Measurements from ENCODE around the gene CLSTN2.
"Not testable (repeated sequence)": the region's sequence is repeated elsewhere in the genome, so short reads cannot be mapped to it uniquely, and the experiment has no call there.

Gene CLSTN2

DNA sequence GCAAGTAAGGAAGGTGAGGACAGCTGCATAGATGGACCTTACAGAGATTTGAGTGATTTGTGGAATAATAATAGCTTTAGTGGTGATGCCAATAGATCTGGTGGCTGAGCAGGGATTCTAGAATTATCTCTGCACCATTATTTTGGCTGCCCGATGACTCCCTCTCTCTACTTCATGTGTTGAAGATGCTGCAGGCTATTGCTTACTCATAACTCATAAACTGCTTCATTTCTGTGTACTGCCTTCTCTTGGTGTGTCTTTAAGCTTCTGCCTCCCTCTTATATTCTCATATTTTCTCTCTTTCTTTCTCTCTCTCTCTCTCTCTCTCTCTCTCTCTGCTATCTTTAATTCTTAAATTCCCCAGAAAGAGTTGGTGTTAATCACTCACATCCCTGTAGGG, 486.9 kb downstream of the CLSTN2 start:
- DNase-seq (ENCODE audit: low read depth, low spot score) = no peak

DNA sequence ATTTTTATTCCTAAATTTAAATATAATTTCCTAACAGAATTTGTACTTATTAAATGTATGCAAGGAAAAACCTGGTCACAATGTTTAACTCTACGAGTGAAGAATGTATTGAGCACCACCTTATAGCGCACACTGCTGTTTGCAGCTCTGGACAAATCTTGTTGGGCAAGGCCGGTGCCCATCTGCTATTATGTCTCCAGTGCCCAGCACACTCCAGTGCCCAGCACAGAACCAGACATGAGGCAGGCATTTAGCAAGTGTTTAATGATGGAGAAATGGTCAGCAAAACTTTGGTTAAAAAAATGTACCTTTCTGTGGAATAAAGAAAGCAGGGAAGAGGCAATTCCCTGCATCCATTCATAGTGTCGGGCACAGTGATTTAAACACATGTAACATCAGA, 488.2 kb downstream of the CLSTN2 start:
- no peak for DNase-seq (ENCODE audit: low read depth, low spot score)

DNA sequence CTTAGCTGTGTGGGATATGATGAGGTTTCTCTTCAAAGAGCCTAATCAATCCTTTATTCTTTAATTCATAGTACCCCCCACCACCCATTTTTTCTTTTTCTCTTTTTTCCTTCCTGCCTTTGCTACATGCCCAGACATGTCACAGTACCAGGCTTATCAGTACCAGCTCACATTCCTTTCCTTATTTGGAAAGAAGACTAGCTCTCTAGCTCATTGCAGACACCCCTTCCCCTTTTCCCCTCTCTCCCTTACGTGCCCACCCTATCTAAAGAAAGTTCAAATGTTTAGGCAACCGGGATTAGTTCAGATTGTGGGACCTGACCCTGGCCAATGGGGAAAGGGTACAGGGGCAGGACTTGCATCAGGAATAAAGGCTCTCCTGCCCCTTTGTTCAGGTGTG, 488.6 kb downstream of the CLSTN2 start:
- DNase-seq (ENCODE audit: low read depth, low spot score) = not testable (repeated sequence)

DNA sequence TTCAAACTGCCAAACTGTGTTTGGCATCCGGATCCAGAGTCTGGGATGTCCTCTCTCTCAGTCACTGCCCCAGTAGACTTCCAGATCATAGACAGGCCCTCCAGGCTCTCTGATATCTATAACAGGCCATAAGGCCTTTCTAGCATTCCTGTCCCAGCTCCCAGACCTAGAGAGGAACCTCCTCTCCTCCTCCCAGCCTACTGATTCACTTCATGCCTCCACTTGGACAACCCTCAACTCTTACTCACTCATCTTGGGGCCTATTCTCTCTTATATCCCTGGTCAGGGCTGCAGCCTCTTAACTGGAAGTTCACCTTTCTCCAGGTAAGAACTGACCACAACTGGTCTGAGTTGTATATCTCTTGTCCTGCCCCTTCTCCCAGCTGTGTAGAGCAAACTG, 489.2 kb downstream of the CLSTN2 start:
- DNase-seq (ENCODE audit: low read depth, low spot score) = no peak

DNA sequence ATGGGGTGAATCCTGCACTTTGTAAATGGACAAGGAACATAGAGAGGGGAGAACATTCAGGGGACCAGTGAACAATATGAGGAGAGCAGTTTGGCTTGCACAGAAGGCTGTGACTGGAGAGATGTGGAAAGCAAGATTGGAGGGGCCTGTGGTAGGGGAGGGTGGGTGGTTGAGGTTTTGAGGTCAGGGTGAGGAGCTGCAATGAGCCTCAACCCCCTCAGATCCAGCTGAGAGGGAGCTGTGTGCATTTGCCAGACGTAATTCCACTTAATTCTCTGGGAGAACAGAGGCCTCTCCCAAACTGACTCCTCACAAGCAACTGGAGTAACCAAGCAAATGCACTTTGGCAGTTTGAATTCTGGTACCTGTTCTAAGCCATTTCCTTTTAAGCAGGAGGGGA, 489.7 kb downstream of the CLSTN2 start:
- DNase-seq (ENCODE audit: low read depth, low spot score) = no peak

DNA sequence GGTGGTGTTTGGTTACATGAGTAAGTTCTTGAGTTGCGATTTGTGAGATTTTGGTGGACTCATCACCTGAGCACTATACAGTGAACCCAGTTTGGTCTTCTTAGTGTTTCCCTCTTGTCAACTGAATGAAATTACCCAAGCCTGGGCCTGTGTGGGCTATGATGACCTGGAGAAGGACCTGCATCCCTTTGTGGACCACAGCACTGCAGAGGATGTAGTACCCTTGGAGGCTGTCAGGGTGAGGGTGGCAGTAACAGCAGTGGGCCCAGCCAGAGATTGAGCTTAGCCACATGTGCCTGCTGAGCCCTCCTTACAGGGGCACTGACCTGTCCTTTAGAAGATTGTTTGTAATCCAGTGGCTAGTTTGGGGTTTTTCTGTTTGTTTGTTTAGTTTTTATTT, 492.8 kb downstream of the CLSTN2 start:
- no peak for DNase-seq (ENCODE audit: low read depth, low spot score)

DNA sequence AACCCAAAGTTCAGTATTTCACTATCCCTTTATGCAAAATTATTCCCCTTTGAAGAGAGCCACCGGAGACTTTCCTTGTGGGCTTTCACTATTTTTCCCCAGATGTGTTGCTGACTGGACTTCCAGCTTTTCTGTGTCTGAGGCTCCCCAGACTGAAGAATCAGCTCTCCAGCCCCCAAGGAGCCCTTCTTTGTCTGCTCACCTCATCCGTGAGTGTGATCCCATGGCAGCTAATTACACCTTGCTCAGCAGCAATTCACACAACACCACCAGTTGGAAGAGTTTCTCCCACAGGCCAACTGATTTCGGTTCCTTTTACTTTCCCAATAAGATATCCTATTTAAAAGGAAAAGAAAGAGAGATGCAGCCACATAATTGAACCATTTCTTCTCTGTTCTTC, 493.4 kb downstream of the CLSTN2 start:
- no peak for DNase-seq (ENCODE audit: low read depth, low spot score)

DNA sequence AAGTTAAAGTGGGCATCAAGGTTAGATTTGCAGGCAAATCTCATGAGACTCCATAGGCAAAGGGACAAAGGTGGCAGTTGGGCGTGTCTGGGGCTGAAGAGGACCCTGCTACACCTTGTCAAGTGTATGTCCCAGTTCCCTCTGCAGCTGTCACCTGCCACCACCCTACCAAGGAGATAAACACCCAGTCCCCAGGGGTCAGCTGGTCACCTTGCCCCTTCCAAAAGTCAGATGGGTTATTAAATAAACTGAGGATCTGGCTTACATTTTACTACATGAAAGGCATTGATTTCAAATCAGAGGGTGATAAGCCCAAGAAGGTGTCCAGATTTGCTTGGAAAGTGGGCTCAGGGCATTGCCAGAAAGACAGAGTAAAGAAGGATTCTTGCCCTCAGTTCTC, 494.8 kb downstream of the CLSTN2 start:
- no peak for DNase-seq (ENCODE audit: low read depth, low spot score)

DNA sequence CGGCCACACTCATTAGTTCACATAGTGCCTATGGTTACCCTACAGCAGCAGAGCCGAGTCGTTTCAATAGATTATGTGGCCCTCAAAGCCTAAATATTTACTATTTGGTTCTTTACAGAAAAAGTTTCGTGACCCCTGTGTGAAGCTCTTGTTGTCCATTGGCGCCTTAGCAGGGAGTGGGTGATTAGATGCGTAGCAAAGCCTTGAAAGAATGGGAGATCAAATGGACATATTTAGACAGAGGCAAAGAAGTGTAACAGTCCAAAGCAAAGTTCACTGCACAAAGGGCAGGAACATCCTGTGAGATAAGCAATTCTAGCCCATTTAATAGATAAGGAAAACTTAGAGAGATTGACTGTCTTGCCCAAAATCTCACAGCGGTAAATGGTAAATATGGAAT, 495.5 kb downstream of the CLSTN2 start:
- DNase-seq (ENCODE audit: low read depth, low spot score) = no peak

DNA sequence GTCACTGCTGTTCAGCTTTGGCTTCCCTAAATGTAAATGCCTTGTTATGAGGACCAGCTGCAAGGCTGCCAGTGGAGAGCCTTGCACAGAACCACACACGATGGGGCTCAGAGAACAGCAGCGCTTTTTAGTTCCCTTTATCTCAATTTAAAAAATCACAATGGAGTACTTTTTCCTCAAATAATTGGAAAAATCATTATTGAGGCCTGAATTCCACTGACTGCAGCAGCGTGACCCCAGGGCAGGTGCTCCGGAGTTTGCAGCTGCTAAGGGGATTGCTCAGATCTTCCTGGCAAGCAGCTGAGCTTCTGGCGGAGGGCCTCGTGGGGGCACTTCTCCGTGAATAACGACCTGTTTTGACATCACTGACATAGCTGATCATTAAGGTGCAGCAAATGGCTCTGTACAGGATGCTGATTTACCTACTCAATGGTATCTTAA, 497.3 kb downstream of the CLSTN2 start:
- no peak for DNase-seq (ENCODE audit: low read depth, low spot score)

DNA sequence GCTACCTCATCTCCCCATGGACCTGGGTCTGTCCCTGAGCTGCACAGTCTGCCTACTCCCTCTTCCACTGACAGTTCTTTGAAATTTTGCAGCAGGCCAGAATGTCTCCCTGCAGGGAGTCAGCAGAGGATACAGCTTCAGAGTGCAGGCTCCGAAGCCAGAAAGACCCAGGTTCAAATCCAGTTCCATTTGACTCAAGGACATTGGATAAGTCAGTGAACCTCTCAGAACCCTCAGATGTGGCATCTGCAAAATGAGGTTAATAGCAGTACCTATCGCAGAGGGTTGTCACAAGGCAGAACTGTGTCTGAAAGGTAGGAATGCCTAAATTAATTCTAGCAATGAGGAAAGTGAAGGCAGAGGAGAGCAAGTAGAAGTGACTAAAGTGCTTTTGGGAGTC, 498.4 kb downstream of the CLSTN2 start:
- DNase-seq (ENCODE audit: low read depth, low spot score) = no peak

DNA sequence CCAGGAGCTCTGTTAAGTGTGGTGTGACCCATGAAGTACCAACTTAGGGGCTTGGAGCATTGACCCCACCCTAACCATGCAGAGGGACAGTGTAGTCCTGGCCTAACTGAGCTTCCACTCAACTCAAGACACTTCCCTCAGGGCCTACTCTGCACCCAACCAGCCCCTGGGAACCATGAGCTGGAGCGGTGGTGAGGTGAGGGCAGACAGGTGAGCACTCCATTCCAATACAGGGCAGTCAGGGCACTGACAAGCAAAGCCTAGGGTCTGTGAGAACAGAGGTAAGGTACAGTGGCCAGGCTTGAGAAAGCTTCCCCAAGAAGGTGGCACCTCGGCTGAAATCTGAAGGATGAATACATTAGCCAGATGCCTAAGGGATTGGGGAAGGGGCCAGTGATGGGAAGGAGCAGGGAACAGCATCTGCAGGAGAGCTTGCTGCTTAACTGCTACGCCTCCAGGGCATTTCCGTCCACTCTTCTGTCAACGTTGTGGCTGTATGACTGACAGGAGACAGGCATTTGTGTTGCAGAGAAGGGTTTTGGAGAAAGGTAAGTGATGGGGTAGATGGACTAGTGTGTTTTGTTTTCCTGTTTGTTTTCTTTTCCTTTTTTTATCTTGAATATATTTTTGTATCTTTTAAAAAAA, 499.4 kb downstream of the CLSTN2 start:
- no peak for DNase-seq (ENCODE audit: low read depth, low spot score)

DNA sequence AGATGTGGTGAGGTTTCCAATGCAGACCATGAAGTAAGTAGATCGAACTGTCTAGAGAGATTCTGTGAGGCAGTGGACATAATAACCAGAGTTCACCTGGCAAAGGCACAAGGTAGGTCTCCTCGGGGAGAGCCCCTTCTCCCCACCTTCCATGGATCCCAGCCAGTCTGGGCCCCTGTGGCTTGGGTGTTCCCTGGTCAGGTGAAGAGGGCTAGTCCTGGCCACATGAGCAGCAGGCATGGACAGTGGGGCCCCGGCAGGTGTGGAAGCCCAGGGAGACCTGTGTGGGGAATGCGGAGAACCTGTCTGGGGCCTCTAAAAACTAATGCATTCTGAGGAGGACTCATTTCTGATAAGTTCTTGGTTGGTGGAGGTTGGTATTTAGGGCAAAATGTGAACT, 501.4 kb downstream of the CLSTN2 start:
- no peak for DNase-seq (ENCODE audit: low read depth, low spot score)

DNA sequence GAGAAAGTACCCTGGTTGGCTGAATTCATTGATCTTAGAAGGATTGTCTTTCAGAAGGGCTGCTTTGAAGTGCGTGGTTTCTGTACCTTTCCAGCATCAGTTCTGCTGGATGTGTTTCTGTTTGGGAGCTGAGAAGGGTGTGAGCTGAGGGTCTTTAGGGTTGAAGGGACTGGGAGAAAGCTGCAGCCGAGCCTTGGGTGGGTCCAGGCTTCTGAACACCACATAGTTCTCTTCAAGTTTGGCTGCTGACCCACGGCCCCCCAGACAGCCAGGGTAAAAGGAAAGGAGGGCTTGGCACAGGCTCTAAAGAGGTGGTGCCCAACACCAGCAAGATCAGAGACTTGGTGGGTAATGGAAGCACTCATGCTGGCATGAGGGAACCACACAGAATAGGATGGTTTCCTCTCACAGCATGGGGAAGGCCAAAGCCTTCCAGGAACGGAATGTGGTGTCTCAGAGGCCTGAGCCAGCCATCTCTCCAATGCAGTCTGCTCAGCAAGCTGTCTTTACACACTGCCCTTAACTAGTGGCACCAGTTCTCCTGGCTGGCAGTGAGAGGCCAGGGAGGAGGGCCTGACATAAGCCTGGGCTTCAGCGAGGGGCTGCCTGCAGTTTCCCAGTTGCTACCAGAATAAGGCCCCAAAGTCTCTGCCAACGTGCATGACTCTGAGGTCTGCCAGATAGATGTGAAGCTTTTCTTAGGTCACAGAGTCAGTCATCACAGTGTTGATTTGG, 503.9 kb downstream of the CLSTN2 start:
- DNase-seq (ENCODE audit: low read depth, low spot score) = no peak

DNA sequence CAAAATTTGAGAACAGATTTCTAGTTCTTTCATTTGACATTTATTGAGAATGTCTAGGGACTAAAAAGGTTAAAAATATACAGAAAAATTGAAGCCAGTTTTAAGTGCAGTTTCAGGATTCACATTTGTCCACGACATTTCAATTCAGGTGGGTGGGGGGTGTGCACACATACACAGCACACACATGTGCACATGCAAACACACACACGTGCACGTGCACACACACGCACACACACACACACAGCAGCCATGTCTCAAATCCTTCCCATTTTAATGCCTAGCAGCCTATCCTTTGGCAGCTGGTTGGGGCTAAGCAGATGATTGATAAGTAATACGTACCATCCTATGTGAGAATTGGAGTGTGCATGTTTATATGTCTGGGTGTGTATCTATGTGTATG, 504.5 kb downstream of the CLSTN2 start:
- no peak for DNase-seq (ENCODE audit: low read depth, low spot score)

DNA sequence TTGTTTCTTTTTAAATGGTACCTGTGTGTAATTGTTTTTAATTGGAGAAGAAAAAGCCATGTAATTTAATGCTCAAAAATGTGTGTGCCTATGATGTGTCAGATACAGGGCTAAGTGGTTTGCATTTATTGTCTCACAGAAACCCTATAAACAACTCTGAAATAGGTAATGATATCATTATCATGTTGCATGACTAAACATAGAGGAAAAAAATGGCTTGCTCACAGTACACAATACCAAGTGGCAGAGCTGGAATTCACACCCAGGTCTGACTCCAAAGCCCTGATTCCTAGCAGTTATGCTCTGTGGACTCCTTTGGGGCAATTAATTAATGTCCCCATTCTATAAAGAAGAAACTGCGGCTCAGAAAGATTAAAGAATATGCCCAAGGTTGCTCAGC, 505.5 kb downstream of the CLSTN2 start:
- DNase-seq (ENCODE audit: low read depth, low spot score) = no peak

DNA sequence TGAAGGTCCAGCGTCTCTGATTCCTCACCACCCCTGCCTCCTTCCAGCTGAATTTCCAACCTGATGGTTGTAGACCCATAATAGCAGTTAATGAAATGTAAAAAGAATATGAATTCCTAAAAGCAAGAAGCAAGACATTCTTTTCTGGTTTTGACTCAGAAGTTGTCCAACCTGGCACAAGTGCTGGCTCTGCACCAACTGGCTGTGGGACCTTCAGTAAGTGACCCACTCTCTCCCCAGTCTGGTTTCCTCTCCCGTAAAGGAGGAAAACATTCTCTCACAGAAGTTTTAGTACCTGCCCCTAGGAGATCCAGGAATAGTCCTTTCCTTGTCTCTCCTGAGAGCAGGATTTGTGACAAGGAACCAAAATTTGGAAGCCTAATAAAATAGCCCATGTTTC, 506.0 kb downstream of the CLSTN2 start:
- no peak for DNase-seq (ENCODE audit: low read depth, low spot score)

DNA sequence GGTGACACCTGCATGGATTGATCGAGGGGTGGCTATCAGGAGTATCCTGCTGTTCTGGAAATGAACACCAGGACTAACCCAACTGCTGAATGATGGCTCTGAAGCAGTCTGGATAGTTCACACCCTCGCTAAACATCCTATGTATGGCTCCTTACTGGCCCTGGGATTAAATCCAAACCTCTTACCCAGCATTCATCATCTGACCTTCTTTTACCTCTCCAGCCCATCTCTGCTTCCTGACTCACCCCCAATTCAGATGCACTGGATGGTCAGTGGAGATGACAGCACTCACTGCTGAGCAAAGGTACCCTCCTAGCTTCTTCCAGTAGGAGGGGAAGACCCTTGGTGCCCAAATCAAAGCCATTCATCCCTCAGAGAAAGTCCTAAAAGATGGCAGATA, 507.6 kb downstream of the CLSTN2 start:
- no peak for DNase-seq (ENCODE audit: low read depth, low spot score)

DNA sequence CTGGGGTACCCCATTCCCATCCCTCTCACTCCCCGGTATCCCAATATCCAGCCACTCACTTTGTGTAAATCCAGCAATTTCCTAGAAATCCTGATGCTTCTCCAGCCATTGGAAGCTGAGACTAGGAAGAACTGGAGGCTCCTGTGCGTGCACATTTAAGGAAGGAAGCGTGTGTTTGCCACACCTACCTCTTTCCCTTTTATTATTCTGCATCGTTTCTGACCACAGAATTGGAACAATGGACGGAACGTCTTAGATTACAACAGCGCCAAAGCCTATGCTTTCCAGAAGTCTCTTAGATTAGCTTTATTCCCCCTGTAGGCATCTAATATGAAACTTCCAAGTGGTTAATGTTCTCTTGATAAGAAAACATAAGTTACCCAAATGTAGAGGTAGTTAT, 508.1 kb downstream of the CLSTN2 start:
- DNase-seq (ENCODE audit: low read depth, low spot score) = no peak

DNA sequence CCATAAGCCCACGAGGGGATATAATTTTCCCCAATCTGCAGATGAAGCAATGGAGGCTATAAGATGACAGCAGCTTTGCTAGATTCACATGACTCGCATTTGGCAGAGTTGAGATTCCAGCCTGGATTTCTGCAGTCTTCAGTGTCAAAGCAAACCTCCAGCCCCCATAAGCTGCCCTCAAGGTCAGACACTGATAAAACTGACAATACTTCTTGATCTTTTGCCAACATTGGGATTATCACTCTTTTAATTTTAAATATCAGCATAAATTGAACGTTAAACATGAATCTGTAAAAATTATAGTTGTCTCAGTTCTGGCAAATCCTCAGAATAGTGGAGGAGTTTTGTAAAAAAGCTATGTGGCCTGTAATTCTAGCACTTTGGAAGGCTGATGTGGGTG, 508.8 kb downstream of the CLSTN2 start:
- DNase-seq (ENCODE audit: low read depth, low spot score) = no peak

DNA sequence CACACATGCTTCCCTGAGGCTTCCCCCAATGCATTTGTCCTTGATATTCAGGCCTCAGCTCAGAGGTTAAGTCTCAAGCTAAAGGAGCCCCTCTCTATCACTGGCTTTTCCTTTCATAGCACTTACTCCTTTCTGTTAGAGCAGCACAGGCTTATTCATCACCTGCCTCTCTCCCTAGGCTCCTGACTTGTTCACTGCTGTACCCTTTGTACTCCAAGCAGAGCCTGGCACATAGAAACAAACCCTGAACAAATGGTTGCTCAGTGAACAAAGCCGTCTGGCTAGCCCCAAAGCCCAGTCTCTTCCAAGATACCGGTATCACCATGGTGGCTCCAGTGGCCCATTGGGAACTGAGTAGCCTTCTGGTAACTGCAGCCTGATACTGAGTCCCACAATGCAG, 511.7 kb downstream of the CLSTN2 start:
- DNase-seq (ENCODE audit: low read depth, low spot score) = no peak

DNA sequence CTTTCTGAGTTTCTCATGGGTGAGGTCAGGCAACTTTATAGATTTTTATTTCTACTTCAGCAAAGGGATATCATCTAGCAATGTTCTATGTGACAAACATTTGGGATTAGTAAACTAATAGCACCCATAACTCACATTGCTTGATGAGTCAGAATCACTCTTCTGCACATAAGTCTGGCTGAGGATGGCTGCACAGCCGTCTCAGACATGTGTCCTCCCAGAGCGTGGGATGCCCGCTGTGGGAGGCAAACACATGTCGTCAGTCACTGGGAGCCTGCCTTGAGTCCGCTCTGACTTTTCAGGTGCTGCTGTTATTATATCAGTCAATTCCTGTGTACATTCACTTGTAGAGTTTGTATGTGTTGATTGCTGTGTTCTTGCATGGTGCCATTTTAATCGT, 512.2 kb downstream of the CLSTN2 start:
- no peak for DNase-seq (ENCODE audit: low read depth, low spot score)

DNA sequence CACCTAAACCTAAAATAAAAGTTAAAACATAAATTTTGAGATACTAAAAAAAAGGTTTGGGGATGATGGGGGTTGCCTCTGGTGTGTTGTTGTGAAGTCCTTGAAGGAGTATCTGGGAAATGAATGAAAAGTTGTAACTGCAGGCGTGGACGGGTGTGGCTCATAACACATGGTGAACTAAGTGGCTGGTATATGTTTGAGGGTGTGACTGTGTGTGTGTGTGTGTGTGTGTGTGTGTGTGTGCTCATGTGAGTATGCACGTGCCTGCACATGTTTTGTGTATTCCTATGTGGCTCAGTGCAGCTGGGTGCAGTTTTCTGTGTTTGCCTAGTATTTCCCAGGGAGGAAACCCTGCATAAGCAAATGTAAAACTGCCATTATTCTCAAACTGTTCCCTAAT, 513.0 kb downstream of the CLSTN2 start:
- no peak for DNase-seq (ENCODE audit: low read depth, low spot score)

Data from brain pericyte (primary cell).